ENCODE data around the gene USP40.

DNA sequence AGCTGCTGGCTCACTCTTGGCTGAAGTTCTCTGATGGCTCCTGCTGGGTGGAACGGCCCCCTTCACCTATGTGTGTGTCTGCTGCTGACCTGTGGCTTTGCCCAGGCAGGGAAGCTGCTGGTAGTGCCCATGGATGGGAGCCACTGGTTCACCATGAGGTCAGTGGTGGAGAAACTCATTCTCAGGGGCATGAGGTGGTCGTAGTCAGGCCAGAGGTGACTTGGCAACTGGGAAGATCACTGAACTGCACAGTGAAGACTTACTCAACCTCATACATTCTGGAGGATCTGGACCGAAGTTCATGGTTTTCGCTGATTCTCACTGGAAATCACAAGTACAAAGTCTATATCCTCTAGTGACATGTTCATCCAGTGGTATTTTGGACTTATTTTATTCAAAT, 36.9 kb upstream of the USP40 start:
- no peak for TF ChIP-seq TEAD4 (CRISPR knock-in tag; IDR thresholded peaks at IDR 0.05)
- no peak for TF ChIP-seq IRF1 (CRISPR knock-in tag; IDR thresholded peaks at IDR 0.05)
- no peak for TF ChIP-seq CTCF (IDR thresholded peaks at IDR 0.05)
- no peak for TF ChIP-seq USF2 (CRISPR knock-in tag; IDR thresholded peaks at IDR 0.05)
- no peak for TF ChIP-seq JUN (CRISPR knock-in tag; IDR thresholded peaks at IDR 0.05)
- no peak for TF ChIP-seq JAZF1 (CRISPR knock-in tag; IDR thresholded peaks at IDR 0.05)
